Right atrium auricular region (tissue), 2 donors: Measurements from ENCODE around the gene STAT2. TPM values are rescaled to one million over a fixed set of nuclear protein-coding genes. Genes with fewer than 3 reads are reported as not detected.
"Not testable (repeated sequence)": the region's sequence is repeated elsewhere in the genome, so short reads cannot be mapped to it uniquely, and the experiment has no call there.

Experiments
- DNase-seq: peaks from one replicate; pipeline ENCODE4 v3.0.0-alpha.2; 2019; ENCODE audit warnings: low spot score
- H3K27ac ChIP-seq, 2 donors: fragments of 200-600 bp; sonication (generic); 1 replicate in 1 of 2; 2 replicates in 1 of 2; pipeline ENCODE4 v1.5.1; 2016 to 2019
- H3K27me3 ChIP-seq, 2 donors: fragments of 200-600 bp; sonication (generic); one replicate each; pipeline versions ENCODE4 v1.5.1 to v1.6.0; 2017 to 2019
- H3K36me3 ChIP-seq: fragments of 200-600 bp; sonication (generic); one replicate; pipeline ENCODE4 v1.5.1; 2016
- H3K4me1 ChIP-seq, 2 donors: fragments of 200-600 bp; sonication (generic); one replicate each; pipeline versions ENCODE4 v1.5.1 to v1.6.0; 2017 to 2019
- H3K4me3 ChIP-seq, 2 donors: fragments of 200-600 bp; sonication (generic); 1 replicate in 1 of 2; 2 replicates in 1 of 2; pipeline ENCODE4 v1.5.1; 2017 to 2019; ENCODE audit warnings: mild to moderate bottlenecking in 1 of 2, moderate library complexity in 1 of 2
- H3K9me3 ChIP-seq, 2 donors: fragments of 200-600 bp; sonication (generic); one replicate each; pipeline ENCODE4 v1.5.1; 2019
- total RNA-seq, 2 donors: library from RNA; depleted of rRNA; stranded (reverse); fragments of >200 nt; gene quantifications; one replicate each; pipeline ENCODE4 v1.1.0, GENCODE V29; 2016
- TF ChIP-seq, protein P1 (sequence below), 2 donors: fragments of 200-600 bp; sonication (generic); IDR thresholded peaks; one replicate each; pipeline ENCODE4 v1.5.1; 2019; ENCODE audit warnings: antibody characterized with exemption in 2 of 2

The STAT2 gene
- total RNA-seq, 2 donors from 2014 or later, result 28.3 to 41.0 TPM

DNA sequence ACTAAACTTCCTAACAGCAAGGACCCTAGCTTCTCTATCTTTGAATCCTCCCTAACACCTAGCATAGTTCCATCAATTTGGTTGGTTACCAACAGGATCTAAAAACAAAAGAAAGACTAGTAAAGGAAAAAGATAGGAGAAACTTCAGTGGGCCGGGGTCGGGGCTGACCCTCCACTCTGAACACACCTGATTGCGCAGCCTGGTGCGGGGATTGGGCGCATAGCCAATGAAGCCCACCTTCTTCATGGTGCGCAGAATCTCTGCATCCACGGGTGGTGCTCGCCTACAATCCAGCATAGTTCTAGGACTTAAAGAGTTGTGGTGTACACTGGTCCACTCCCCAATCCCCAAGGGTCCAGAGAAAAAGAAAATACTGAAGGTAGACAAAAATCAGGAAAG lies 33.8 kb downstream of the STAT2 start:
- no peak overlapping the region for H3K27ac ChIP-seq
- no peaks in the 10 kb centered on the region for H3K27me3 ChIP-seq
- H3K36me3 ChIP-seq, result peaks cover 70% of the 10 kb centered on the region
- H3K4me1 ChIP-seq, result no peaks in the 10 kb centered on the region
- no peak for DNase-seq
- H3K4me3 ChIP-seq, result no peak overlapping the region
- H3K9me3 ChIP-seq, result no peaks in the 10 kb centered on the region
- TF ChIP-seq, protein P1, sequence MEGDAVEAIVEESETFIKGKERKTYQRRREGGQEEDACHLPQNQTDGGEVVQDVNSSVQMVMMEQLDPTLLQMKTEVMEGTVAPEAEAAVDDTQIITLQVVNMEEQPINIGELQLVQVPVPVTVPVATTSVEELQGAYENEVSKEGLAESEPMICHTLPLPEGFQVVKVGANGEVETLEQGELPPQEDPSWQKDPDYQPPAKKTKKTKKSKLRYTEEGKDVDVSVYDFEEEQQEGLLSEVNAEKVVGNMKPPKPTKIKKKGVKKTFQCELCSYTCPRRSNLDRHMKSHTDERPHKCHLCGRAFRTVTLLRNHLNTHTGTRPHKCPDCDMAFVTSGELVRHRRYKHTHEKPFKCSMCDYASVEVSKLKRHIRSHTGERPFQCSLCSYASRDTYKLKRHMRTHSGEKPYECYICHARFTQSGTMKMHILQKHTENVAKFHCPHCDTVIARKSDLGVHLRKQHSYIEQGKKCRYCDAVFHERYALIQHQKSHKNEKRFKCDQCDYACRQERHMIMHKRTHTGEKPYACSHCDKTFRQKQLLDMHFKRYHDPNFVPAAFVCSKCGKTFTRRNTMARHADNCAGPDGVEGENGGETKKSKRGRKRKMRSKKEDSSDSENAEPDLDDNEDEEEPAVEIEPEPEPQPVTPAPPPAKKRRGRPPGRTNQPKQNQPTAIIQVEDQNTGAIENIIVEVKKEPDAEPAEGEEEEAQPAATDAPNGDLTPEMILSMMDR (IDR thresholded peaks at IDR 0.05), result no peak

DNA sequence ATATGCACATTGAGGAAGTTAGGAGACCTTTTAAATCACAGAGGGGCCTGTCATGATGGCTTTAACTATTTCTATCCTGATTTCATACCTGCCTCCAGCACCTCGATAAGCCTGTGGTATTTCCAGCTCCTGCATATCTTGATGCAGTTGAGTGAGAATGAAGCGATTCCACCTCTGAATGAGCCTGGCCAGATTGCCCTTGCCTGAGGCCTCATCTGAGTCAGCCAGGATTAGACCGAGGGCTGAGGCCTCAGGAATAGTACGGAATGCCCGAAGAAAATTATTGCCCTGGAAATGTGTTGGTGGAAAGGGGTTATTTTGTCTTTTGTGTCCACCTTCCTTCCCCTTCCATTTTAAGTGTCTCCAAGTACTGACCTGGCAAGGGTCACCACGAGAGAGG lies 35.7 kb downstream of the STAT2 start:
- no peaks in the 10 kb centered on the region for H3K27me3 ChIP-seq
- H3K4me1 ChIP-seq, result no peaks in the 10 kb centered on the region
- no peak overlapping the region for H3K27ac ChIP-seq
- TF ChIP-seq, protein P1 (IDR thresholded peaks at IDR 0.05), result no peak
- H3K36me3 ChIP-seq, result peaks cover 78% of the 10 kb centered on the region
- H3K9me3 ChIP-seq, result no peaks in the 10 kb centered on the region
- no peak for DNase-seq
- no peak overlapping the region for H3K4me3 ChIP-seq

DNA sequence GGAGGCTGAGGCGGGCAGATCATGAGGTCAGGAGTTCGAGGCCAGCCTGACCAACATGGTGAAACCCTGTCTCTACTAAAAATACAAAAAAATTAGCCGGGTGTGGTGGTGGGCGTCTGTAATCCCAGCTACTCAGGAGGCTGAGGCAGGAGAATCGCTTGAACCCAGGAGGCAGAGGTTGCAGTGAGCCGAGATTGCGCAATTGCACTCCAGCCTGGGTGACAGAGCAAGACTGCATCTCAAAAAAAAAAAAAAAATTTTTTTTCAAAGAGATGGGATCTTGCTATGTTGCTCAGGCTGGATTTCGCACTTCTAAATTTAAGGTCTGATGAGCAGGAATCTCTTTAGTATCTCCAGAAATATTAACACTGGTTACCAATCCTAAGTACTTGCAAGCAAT lies 38.3 kb downstream of the STAT2 start:
- DNase-seq, result not testable (repeated sequence)
- peaks cover 68% of the 10 kb centered on the region for H3K36me3 ChIP-seq

DNA sequence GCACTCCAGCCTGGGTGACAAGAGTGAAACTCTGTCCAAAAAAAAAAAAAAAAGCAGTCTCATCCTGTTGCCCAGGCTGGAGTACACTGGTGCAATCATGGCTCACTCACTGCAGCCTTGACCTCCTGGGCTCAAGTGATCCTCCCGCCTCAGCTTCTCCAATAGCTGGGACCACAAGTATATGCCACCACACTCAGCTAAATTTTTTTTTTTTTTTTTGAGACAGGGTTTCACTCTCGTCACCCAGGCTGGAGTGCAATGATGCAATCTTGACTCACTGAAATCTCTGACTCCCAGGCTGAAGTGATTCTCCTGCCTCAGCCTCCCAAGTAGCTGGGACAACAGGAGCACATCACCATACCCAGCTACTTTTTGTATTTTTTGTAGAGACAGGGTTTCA lies 38.9 kb downstream of the STAT2 start:
- Histone ChIP-seq H3K4me3 (no peak overlapping the region), H3K36me3 (peaks cover 62% of the 10 kb centered on the region), H3K27me3 (no peaks in the 10 kb centered on the region), H3K27ac (no peak overlapping the region), H3K4me1 (peaks cover 0 to 5% of the 10 kb centered on the region in 2 donors), H3K9me3 (no peaks in the 10 kb centered on the region)
- DNase-seq, result no peak
- TF ChIP-seq, protein P1 (IDR thresholded peaks at IDR 0.05), result no peak

More for the DNA sequence above, 38.3 kb downstream of the STAT2 start:
- H3K9me3 ChIP-seq, H3K27ac ChIP-seq, H3K27me3 ChIP-seq, H3K4me1 ChIP-seq, H3K4me3 ChIP-seq: not testable (repeated sequence)

DNA sequence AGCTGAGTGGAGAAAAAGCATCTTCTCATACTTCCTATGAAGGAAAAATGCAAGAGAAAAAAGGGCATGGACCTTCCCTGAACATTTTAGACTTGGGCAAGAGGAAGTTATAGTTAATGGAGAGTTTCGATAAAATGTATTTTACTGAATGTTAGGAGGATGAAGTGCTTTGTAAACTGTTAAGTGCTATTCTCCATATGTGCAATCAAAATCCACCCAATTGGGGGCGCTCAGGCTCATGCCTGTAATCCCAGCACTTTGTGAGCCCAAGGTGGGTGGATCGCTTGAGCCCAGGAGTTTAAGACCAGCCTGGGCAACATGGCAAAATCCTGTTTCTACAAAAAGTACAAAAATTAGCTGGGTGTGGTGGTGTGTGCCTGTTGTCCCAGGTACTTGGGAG lies 42.2 kb downstream of the STAT2 start:
- H3K4me3 ChIP-seq, result no peak overlapping the region
- H3K36me3 ChIP-seq, result peaks cover 36% of the 10 kb centered on the region
- no peaks in the 10 kb centered on the region for H3K9me3 ChIP-seq
- H3K27me3 ChIP-seq, result no peaks in the 10 kb centered on the region
- DNase-seq, result no peak
- TF ChIP-seq, protein P1 (IDR thresholded peaks at IDR 0.05), result no peak
- H3K4me1 ChIP-seq, result peaks cover 0 to 16% of the 10 kb centered on the region in 2 donors
- H3K27ac ChIP-seq, result no peak overlapping the region

DNA sequence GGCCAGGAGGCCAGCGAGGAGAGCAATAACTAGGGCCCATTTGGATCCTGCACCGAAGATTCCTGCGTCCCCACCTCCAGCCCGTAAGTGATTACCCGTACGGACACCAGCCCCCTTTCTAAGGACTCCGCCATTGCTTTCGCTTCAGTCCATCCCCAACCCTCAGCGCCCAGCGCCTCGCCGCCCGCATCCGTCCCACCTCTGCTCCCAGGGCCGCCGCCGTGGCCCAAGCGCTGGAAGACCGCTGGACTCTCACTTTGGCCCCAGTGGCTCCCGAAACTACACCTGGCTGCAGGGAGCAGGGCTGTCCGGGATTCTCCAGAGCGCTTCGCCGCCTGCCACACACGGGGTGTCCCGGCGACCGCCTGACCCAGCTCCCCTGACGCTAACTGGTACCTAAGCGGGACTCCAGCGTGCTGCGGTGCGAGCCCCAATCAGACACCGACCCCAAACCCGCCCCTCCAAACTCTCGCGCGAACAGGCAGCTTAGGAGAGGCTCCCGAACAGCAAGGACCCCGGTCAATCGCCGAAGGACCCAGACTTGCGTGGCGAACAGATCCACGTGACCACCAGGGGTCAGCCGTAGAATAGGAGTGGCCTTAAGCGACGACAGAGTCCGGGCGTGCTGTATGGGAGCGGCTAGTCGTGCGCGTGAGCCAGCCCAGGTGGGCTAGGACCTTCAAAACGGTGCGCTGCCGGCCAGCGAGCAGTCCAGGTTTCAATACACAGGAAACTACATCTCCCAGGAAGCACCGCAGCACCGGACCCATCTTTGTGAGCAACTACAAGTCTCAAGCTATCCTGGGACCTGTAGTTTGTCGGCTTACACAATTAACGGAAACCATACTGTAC lies 44.1 kb downstream of the STAT2 start, which contains the start of gene CNPY2:
CNPY2 (minus strand) TSS at position 367 of the 852 bp plus-strand sequence. CDS start 771 bp downstream, outside the sequence.
- DNase-seq, result peak; percentile 97
- H3K4me1 ChIP-seq, result peaks cover 0 to 16% of the 10 kb centered on the region in 2 donors
- H3K9me3 ChIP-seq, result no peaks in the 10 kb centered on the region
- no peaks in the 10 kb centered on the region for H3K27me3 ChIP-seq
- H3K36me3 ChIP-seq, result peaks cover 28% of the 10 kb centered on the region
- peak within 1 kb of the TSS; percentile 83 to 91 for H3K4me3 ChIP-seq
- TF ChIP-seq, protein P1 (IDR thresholded peaks at IDR 0.05), result no peak
- H3K27ac ChIP-seq, result peak within 1 kb of the TSS; percentile 95
